GM06990 (cell line): ENCODE measurements around the gene ADAM12.

Source experiments
- DNase-seq: peaks from one replicate; pipeline ENCODE4 v3.0.0-alpha.2; 2011; ENCODE audit not compliant: insufficient read length; ENCODE audit errors: extremely low read depth
- H3K27me3 ChIP-seq: replicated peaks from 2 replicates; pipeline ENCODE4 v1.6.0; 2011; ENCODE audit warnings: low read length; ENCODE audit not compliant: control insufficient read depth, insufficient read depth
- H3K36me3 ChIP-seq: 2 replicates; pipeline ENCODE4 v1.5.1; 2011; ENCODE audit warnings: low read length; ENCODE audit not compliant: control insufficient read depth, insufficient read depth
- H3K4me3 ChIP-seq: replicated peaks from 2 replicates; pipeline ENCODE4 v1.5.1; 2011; ENCODE audit warnings: low read depth, mild to moderate bottlenecking, control low read depth, low read length
- TF ChIP-seq, protein P1 (sequence below): IDR thresholded peaks from 2 replicates; pipeline ENCODE4 v1.5.1; 2011; ENCODE audit warnings: low read length, control low read depth, mild to moderate bottlenecking, inconsistent platforms; ENCODE audit not compliant: insufficient read depth, poor library complexity, severe bottlenecking

ADAM12 gene

DNA sequence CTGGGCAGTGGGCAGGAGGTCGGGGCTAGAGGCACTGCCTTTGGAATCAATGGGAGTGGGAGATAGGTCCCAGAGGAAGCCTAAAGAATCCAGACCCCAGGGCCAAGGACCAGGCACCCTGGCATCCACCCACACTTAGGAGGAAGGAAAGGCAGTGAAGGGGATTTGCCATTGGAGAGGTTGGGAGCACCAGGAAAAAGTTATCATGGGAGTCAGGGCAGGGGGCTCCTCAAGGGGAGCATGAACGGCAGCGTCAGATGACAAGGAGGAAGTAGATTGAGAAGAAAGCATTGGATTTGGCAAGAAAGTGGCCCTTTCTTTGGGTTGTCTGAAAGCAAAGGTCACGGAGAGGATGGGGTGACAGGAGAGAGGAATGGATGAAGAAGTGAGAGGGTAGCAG lies 142.8 kb downstream of the ADAM12 start:
- H3K36me3 ChIP-seq = no peaks in the 10 kb centered on the region
- H3K27me3 ChIP-seq = no peaks in the 10 kb centered on the region
- no peak overlapping the region for H3K4me3 ChIP-seq
- TF ChIP-seq, protein P1, sequence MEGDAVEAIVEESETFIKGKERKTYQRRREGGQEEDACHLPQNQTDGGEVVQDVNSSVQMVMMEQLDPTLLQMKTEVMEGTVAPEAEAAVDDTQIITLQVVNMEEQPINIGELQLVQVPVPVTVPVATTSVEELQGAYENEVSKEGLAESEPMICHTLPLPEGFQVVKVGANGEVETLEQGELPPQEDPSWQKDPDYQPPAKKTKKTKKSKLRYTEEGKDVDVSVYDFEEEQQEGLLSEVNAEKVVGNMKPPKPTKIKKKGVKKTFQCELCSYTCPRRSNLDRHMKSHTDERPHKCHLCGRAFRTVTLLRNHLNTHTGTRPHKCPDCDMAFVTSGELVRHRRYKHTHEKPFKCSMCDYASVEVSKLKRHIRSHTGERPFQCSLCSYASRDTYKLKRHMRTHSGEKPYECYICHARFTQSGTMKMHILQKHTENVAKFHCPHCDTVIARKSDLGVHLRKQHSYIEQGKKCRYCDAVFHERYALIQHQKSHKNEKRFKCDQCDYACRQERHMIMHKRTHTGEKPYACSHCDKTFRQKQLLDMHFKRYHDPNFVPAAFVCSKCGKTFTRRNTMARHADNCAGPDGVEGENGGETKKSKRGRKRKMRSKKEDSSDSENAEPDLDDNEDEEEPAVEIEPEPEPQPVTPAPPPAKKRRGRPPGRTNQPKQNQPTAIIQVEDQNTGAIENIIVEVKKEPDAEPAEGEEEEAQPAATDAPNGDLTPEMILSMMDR = no peak
- no peak for DNase-seq

DNA sequence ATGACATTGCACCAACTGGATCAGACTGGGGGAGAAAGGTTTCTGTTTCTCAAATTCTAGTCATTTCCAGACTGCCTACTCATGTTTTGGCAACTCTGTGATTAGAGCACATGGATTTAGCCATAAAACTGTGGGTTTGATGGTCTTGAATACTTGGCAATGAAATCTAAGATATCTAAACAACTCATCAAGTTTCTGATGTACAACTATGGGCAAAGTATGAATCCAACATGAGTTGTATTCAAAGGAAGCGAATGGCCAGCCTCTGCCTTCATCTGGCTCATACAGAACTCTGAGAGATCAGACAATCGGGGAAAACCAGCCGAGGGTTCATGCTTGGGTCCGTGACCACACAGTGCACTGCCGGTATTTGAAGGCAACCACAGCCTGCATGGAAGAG lies 144.3 kb downstream of the ADAM12 start:
- H3K4me3 ChIP-seq = no peak overlapping the region
- no peaks in the 10 kb centered on the region for H3K27me3 ChIP-seq
- TF ChIP-seq, protein P1 = no peak
- no peaks in the 10 kb centered on the region for H3K36me3 ChIP-seq
- DNase-seq = no peak

DNA sequence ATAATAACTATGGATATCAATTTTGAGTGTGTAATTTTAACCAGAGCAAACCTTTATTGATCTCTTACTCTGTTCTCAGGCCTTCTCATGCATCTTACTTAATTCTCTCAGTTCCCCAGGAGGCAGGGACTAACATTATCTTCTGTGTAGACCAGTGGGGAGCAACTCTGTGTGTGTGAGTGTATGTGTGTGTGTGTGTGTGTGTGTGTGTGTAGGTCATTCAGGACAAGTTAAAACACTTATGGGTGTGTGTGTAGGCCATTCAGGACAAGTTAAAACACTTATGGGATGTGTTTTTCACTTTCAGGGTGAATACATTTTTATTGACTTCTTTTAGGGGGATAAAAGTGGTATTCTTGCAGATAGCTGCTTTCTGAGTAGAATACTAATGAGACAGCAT lies 145.0 kb downstream of the ADAM12 start:
- Histone ChIP-seq H3K27me3 (no peaks in the 10 kb centered on the region), H3K4me3 (no peak overlapping the region), H3K36me3 (no peaks in the 10 kb centered on the region)
- DNase-seq = no peak
- TF ChIP-seq, protein P1 = no peak

DNA sequence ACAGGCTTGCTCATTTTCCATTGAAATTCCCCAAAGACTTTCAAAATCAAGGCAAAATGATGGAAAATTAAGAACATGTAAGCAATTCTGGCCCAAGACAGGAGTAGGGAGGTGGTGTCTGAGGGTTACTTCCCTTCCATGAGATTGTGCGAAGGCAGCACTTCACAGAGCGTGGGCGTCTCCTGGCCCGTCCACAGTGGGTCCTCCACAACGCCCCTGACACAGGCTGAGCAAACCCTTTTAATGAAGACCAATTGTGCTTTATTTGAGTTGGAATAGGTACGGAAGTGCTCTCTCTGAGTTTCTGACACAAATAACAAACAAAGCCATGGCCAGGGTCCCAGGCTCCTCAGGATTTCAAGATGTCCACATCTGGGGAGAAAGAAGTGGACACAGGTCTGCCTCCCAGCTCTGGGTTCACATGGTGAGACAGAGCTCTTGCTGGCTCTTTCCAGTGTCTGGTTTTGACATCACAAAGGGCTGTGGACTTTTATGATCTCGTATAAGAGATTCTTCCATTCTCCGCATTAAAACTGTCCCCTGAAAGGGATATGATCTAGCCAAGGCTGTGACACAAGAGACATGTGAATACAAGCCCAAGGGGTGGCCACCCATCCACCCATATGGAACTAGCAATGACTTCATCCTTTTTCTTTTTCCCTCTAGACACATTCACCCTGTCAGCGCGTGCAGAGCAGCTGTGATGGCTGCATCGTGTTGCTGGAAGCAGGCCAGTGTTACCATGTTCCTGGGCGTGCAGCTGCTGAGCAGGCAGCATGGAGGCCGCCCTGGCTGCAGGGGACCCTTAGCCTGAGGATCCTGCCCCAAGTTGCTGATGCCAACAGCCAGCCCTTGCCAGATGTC lies 145.6 kb downstream of the ADAM12 start:
- TF ChIP-seq, protein P1 = no peak
- no peaks in the 10 kb centered on the region for H3K36me3 ChIP-seq
- DNase-seq = no peak
- H3K4me3 ChIP-seq = no peak overlapping the region
- no peaks in the 10 kb centered on the region for H3K27me3 ChIP-seq

DNA sequence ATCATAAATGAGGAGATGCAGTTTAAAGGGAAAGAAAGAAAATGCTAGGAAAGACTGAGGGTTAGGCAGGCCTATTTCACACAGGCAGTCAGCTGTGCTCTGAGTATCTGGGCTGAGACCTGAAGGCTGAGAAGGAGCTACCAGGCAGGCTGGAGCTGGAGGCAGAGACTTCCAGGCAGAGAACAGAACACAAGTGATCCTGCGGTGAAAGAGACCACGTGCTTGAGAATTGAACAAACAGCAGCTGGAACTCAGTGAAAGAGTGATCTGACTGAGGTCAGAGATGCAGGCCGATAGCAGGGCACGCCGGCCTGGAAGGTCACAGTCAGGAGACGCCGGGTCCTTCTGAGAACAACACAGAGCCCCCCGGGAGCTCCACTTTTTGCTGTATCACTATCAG lies 147.8 kb downstream of the ADAM12 start:
- Histone ChIP-seq H3K27me3 (no peaks in the 10 kb centered on the region), H3K4me3 (no peak overlapping the region), H3K36me3 (no peaks in the 10 kb centered on the region)
- DNase-seq = no peak
- TF ChIP-seq, protein P1 = no peak
